ENCODE results near the gene SMURF1.
A peak's percentile ranks its signal among the peaks of the same experiment; 100 is the strongest.
"Not testable (repeated sequence)": the region's sequence is repeated elsewhere in the genome, so short reads cannot be mapped to it uniquely, and the experiment has no call there.

Gene SMURF1

GRCh38 chr7:99094401-99094800 is 49.5 kb downstream of the SMURF1 start:
- peak; percentile 80 for DNase-seq

- DNase-seq: peak; percentile 57
Measured at GRCh38 chr7:99092064-99092720, 51.7 kb downstream of the SMURF1 start.

GRCh38 chr7:99090771-99091542 is 53.0 kb downstream of the SMURF1 start:
- DNase-seq: peak; percentile 12

DNA sequence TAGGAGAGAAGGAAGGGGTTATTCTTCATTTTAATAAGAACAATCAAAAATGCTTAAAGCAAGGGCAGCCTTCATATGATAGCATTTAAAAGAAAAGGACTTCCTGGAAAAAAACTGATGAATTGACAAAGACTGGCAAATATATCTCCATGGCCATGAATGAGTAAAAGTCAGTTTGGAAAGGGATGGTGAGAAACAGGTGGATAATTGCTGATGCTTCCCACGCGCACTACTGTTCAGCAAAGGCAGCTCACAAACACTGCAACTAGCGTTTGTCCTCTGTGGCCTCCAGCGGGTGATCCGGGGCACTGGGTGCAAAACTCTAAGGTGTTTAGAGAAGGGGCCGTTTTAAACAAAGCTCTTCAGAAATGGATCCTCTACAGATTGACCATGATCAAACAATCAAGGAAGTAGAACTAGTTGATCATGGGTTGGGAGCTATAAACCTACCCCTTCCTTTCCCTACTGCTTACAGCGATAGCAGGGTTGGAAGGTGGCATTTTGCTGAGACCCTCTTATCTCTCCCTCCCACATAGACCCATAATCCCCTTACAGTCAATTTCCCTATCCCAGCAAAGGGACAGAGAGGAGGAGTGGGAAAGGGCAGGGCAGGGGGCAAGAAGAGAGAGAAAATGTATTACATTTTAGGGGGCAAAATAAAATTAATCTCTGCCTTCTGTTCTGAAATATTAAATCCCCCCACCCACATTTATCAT is 53.8 kb downstream of the SMURF1 start:
- DNase-seq: no peak

DNA sequence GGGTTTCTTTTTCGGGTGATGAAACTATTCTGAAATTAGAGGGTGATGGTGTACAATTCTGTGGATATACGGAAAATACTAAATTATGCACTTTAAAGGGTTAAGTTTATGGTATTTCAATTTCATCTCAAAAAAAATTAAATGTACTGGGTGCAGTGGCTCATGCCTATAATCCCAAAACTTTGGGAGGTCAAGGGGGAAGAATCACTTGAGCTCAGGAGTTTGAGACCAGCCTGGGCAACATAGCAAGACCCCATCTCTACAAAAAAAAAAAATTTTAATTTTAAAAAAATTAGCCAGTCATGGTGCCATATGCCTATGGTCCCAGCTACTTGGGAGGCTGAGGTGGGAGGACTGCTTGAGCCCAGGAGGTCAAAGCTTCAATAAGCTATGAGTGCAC is 57.0 kb downstream of the SMURF1 start:
- no peak for DNase-seq

DNA sequence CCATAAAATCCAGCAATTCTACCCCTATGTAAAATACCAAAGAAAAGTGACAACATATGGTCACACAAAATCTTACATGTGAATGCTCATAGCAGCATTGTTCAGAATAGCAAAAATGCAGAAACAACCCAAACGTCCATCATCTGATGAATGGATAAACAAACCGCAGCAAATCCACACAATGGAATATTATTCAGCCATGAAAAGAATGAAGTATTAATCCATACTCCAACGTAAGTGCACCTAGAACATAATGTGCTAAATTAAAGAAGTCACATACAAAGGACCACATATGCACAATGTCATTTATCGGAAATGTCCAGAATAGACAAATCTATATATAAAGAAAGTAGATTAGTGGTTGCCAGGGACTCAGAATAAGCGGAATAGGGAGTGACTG is 57.4 kb downstream of the SMURF1 start:
- no peak for DNase-seq

- no peak for DNase-seq
Measured at GRCh38 chr7:99083733-99084132, 60.2 kb downstream of the SMURF1 start.

DNA sequence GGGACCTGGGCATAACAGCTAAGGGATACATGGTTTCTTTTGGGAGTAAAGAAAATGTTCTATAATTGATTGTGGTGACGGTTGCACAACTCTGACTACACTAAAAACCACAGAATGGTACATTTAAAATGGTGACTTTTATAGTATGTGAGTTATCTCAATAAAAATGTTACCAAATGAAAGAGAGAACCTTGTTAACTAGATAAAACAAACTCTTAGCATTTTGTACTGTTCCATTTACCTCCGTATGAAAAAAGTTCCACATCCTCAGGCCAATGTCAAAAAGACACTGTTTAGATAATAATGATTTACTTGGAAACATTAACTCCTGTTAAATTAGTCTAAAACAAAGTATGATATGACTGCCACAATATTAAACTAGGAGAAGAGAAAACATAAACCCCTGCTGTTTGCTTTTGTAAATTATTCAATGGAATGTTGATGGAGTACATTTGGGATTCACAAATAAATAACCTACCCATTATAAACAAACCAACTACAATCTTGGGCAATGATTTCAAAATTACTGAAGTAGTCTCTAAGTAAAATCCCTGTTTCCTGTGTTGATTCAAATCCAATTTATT is 60.7 kb downstream of the SMURF1 start:
- no peak for DNase-seq

DNA sequence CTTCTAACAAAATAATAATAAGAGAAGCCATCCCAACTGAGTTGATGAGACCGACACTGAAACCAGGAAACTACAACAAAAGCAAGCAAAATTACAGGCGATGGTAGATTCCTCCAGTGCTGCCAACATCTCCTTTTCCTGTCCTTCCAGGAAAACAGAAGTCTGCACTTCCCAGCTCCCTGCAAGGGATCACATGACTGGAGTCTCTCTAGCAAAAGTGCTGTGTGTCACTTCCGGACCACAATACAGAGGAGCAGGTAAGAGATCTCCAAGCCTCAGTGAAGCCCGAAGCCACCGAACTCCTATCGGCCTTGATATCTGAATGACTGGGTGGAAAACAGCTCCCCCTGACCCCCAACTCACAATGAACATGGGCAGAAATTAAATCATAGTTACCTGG is 63.2 kb downstream of the SMURF1 start:
- DNase-seq: no peak

GRCh38 chr7:99079104-99079503 is 64.8 kb downstream of the SMURF1 start:
- no peak for DNase-seq

DNA sequence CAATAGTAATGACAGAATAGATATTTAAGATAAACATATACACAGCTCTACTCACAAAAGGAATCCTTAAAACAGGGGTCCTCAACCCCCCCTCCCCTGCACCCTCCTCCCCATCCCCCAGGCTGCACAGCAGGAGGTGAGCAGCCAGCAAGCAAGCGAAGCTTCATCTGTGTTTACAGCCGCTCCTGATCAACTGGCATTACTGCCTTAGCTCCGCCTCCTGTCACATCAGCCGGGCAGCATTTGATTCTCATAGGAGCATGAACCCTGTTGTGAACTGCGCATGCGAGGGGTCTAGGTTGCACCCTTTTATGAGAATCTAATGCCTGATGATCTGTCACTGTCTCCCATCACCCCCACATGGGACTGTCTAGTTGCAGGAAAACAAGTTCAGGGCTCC is 65.5 kb downstream of the SMURF1 start:
- peak; percentile 33 for DNase-seq

DNA sequence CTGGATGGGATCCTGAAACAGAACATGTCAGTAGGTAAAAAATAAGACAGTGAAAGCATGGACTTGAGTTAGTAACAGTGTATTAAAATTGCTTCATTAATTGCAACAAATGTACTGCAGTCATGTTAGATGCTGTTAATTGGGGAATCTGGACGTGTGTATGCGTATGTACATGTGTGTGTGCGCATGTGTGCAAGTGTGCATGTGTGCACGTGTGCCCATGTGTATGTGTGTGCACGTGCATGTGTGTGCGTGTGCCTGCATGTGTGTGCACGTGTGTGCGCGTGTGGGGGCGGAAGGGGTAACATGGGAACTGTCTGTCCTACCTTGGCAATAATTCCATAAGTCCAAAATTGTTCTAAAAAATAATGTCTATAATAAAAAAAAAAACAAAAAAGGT is 67.3 kb downstream of the SMURF1 start:
- no peak for DNase-seq

DNA sequence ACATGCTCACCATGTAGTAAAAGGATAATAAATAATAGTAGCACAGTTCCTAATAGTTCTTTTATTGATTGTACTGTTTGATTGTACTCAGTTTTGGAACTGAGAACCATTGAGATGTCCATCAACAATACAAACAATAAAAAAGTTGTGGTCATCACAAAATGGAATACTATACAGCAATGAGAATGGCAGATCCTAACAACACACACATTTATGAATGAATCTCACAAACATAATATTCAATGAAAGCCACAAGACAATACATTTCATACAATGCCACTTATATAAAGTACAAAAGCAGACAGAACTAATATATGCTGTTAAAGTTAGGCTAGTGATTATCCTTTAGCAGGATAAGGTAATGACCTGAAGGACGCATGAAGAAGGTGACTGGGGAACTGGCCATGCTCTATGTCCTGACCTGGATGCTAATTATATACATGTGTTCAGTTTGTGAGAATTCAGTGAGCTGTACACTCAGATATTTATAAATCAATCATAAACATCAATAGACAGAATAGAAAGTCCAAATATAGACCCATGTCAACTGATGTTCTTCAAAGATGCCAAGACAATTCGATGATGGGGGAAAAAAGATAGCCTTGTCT is 70.0 kb downstream of the SMURF1 start:
- DNase-seq: no peak

- no peak for DNase-seq
Measured at GRCh38 chr7:99072126-99072525, 71.8 kb downstream of the SMURF1 start.

- no peak for DNase-seq
Measured at GRCh38 chr7:99070361-99070760, 73.5 kb downstream of the SMURF1 start.

DNA sequence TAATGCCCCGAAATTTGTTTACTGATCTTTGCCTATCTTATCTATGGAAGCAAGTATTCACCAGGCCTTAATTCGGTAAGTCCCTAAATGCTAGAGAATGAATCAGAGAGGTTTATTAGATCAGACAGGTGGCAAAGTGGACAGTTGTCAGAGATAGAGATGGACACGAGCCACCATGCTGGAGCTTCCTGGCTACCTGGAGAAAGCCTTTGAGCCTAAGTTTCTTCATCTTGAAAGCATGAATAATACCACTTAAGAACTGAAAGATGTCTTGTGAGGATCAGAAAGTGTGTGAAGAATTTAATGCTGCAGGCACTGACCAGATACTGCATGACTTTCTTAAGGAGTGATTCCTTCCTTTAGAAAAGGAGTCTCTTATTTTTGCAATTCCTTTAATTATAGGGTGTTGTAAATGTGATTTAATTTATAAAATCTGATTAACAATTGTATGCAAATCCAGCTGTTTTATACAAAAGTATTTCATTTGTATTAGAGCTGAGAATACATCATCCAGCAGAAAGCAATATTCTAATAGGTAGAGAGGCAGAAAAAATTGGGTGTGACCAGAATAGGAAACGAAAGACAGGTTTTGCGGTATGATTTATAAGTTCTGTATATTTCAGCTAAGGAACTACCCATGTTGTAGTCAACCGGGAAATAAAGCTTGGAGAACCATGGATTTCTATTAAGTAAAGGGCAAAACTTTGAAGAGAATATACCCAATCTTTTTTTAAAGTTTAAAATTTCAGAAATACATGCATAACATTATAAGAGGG is 82.7 kb downstream of the SMURF1 start:
- no peak for DNase-seq

GRCh38 chr7:99054781-99055180 is 89.1 kb downstream of the SMURF1 start:
- DNase-seq: no peak

DNA sequence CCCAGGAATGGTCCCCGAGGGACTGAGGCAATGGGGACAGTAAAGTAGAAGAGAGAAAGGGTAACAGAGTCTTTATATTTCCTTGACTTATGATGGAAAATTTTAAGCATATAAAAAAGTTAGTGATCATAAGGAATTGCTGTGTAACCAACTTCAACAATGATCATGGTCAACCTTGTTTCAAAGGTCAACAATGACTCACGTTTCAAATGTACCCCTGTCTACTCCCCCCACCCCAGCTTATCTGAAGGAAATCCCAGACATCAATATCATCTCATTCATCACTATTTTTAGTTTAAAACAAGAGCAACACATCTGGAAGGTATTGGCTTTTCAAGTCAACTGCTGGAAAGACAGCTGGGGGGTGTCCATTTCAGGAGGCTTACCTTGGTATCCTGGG is 92.9 kb downstream of the SMURF1 start:
- DNase-seq: no peak

GRCh38 chr7:99047526-99048077 is 96.3 kb downstream of the SMURF1 start:
- no peak for DNase-seq

DNA sequence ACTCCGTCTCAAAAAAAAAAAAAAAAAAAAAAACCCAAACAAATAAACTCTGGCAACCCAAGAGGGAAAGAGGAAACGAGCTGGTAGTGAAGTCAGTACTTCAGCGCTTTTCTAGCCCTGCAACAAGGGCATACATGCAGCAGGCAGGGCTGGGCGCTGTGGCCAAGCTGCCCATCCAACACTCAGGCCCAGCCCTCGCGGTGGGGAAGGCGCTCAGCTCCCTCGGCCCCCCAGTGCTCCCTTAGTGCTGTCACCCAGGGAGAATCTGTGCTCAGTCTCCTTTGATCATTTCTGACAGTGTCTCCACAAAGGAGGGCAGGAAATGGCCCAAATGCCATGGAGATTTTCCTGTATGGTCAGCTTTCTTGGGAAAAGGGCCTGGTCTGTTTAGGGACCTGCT is 97.2 kb downstream of the SMURF1 start:
- DNase-seq: no peak

- not testable (repeated sequence) for DNase-seq
Measured at GRCh38 chr7:99046262-99046661, 97.6 kb downstream of the SMURF1 start.

- not testable (repeated sequence) for DNase-seq
Measured at GRCh38 chr7:99044858-99045257, 99.0 kb downstream of the SMURF1 start.
